Fibroblast of skin of abdomen (primary cell): Measurements from ENCODE around the gene HCFC1R1.

Source experiments
- DNase-seq: peaks from one replicate; pipeline ENCODE4 v3.0.0-alpha.2; 2013

HCFC1R1 gene

DNA sequence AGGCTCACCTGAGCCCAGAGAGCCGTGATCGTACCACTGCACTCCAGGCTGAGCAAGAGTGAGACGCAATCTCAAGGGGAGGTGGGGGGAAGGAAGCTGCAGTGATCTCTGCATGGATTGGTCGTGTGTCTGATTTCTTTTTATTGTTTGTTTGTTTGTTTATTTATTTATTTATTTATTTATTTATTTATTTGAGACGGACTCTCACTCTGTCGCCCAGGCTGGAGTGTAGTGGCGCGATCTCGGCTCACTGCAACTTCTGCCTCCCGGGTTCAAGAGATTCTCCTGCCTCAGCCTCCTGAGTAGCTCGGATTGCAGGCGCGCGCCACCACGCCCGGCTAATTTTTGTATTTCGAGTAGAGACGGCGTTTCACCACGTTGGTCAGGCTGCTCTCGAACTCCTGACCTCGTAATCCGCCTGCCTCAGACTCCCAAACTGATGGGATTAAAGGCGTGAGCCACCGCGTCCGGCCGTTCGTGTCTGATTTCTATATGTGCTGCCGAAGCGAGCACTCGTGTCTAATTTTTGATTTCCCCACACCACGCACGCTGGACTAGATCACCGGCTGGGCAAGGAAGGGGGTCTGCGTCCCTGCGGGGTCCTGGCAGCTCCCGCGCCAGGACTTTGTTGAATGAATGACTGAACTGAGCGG is 4.0 kb downstream of the HCFC1R1 start:
- DNase-seq = no peak

- DNase-seq = no peak
Observed at GRCh38 chr16:3017794-3018506, 5.8 kb downstream of the HCFC1R1 start, which contains the start of gene CLDN6. CLDN6 (minus strand) TSS chr16:3018183; CDS start chr16:3016021, 2,162 bp downstream.

DNA sequence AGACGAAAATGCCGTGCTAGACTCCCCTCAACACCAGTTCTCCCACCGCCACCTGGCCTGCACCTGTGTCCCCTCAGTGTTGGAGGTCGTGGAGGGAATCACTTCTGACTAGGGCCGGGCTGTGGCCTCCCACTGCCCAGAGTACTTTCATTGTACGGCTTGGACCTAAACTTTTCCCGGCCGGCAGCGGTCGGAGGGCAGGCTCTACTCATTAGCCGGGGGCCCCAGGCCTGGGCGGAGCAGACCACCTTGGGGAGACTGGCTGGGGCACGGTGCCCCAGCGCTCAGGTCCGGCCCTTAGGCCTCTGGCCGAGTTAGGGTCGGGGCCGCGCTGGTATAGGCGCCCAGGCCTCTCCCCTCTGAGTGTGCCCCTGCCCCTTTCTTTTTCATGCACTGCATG is 6.4 kb downstream of the HCFC1R1 start:
- no peak for DNase-seq

GRCh38 chr16:3015865-3016521 is 7.7 kb downstream of the HCFC1R1 start:
- no peak for DNase-seq

DNA sequence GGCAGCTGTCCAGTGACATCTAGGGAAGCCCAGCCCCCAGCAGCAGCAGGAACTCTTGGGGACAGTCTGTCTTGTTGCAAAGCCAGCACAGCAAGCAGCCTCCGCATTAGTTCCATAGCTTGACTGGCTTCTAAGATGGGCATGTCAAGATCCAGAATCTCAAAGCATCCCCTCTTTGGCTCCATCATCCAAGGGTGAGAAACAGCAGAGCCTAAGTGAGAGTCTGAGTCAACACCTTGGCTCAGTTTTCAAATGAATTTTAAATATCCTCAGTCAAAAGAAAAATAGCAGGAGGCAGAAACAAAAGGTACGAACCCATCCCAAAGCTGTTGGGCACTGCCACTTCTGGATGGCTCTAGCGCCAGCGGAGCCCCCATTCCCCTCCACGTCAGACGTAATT is 8.8 kb downstream of the HCFC1R1 start:
- DNase-seq = no peak

GRCh38 chr16:3013998-3014690 is 9.6 kb downstream of the HCFC1R1 start:
- DNase-seq = no peak

DNA sequence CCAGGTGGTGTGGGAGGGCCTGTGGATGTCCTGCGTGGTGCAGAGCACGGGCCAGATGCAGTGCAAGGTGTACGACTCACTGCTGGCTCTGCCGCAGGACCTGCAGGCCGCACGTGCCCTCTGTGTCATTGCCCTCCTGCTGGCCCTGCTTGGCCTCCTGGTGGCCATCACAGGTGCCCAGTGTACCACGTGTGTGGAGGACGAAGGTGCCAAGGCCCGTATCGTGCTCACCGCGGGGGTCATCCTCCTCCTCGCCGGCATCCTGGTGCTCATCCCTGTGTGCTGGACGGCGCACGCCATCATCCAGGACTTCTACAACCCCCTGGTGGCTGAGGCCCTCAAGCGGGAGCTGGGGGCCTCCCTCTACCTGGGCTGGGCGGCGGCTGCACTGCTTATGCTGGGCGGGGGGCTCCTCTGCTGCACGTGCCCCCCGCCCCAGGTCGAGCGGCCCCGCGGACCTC is 10.2 kb downstream of the HCFC1R1 start:
- DNase-seq = no peak

GRCh38 chr16:3012828-3013420 is 10.8 kb downstream of the HCFC1R1 start, which contains the start of gene CLDN9:
CLDN9 (plus strand) TSS chr16:3012923; CDS start chr16:3013363, 440 bp downstream.
- no peak for DNase-seq

DNA sequence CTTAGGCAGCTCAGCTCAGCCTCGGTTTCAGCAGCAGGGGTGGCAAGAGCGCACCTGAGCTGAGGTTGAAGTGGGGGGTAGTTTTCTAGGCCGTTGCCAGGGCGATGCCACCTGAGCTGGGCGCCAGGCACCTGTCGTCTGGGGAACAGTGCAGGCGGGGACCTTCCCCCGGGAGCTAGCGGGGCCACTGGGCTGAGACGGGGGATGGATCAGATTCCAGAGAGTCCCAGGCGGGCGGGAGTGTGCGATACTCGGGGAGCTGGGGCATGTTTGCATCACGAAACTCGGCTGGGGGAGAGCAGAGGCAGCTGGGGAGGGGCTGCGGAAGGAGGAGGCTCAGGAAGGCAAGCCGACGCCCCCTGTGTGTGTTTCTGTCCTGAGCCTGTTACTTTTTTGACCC is 11.5 kb downstream of the HCFC1R1 start:
- DNase-seq = no peak

GRCh38 chr16:3010510-3010909 is 13.2 kb downstream of the HCFC1R1 start:
- DNase-seq = no peak

DNA sequence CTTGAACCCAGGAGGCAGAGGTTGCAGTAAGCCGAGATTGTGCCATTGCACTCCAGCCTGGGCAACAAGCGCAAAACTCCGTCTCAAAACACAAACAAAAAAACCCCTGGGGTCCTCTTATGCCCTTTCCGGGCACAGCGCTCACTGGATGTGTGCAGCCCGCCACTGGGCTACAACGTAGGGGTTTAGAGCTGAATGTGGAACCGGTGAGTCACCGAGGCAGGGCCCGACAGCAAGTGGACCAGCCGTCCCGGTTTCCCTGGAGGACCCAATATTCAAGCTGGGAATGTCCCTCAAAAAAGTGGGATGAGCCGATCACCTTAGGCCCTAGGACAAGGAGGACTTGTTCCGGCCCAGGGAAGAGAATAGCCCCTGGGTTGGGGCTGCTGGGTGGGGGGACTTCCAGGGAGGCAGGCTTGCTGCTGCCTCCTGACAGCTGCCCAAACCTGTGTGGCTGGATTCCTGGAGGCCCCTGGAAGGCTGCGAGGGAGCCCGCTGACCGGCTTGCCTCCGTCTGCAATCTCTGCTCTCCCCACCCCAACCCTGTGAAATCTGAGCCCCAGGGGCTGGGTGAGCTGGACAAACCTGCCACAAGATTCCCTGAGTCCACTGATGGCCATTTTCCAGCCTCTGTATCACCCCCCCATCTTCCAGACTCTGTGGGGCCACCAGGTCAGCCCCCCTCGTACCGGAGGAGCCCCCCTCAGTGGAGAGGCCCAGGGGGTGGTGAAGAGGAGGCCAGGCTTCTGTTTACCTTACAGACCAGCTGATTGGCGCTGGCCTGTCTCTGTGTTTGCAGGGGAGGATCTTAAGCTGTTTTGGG is 14.0 kb downstream of the HCFC1R1 start:
- no peak for DNase-seq

- no peak for DNase-seq
Observed at GRCh38 chr16:3008690-3009037, 15.1 kb downstream of the HCFC1R1 start.

DNA sequence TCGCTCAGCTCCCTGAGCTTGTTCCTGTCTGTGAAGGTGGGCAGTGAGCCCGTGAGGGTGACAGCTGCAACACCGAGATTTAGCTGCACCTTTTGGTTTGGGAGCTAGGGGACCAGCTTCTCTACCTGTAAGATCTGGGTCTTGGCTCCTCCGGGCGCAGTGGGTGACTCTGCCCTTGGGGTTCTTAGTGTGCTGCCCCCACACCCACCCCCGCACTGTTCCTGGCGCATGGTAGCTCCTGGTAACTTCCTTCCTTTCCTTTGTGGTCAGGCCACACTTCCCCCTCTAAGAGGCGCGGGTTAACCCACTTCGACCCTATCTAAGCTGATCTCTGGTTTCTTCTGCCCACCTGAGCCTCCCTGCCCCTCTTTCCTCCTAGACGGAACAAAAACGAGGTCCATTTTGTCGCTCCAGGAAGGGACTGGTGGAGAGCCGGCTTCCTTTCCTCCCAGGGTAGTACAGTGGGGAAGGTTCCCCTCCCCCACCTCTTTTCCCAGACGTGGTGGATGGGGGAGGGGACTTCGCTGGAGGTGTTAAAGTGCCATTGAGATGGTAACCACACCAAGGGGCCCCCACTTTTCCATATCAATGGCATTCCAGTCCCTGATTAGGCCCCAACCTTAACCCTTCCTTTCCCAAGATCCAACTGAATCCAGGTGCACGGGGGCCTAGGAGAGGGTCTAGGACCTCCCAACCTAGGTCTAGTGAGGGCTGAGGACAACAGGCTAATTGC is 15.6 kb downstream of the HCFC1R1 start:
- DNase-seq = no peak

DNA sequence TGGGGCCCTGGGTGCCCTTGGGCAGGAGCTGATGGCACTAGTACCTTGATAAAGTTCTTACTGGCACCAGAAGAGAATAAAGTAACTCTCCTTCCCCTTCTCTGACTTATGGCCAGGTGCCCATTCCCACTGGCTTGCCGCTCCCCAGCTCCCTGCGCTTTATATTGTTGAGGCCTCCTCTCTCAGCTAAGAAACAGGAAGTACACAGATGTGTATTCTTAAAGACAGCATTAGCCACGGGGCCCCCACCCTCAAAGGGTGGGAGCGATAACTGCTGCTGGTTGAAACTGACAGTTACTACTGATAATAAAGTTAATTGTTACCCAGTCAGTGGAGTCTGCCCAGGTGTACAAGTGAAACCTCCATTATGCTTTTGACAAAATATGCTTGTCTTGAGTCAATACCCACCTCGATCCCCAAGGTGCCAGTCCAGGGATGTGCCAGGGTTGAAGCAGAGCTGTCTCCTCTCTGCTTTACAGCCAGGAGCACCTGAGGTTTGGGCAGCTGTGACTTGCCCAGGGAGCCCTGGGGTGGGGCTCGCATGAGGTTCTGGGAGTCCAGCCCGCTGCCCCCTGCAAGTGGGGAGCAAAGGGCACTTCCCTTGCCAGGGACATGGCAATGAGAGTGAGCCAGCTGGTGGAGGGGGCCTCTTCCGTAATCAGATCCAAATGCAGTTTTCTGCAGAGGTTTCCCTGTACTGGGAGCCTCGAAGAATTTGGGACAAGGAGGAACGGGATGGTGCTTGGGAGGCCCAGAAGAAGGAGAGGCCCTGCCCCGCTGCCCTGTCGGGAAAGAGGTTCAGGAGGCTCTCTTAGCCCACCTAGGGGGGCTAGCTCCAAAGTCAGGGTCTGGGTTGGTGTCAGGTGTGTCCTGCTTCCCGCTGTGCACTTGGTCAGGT is 16.4 kb downstream of the HCFC1R1 start:
- DNase-seq = no peak

- DNase-seq = no peak
Observed at GRCh38 chr16:3004781-3005284, 18.9 kb downstream of the HCFC1R1 start.

- DNase-seq = no peak
Observed at GRCh38 chr16:3004319-3004718, 19.4 kb downstream of the HCFC1R1 start.

GRCh38 chr16:3003582-3004270 is 20.0 kb downstream of the HCFC1R1 start:
- DNase-seq = peak; percentile 98

- DNase-seq = no peak
Observed at GRCh38 chr16:3001316-3001715, 22.4 kb downstream of the HCFC1R1 start.

DNA sequence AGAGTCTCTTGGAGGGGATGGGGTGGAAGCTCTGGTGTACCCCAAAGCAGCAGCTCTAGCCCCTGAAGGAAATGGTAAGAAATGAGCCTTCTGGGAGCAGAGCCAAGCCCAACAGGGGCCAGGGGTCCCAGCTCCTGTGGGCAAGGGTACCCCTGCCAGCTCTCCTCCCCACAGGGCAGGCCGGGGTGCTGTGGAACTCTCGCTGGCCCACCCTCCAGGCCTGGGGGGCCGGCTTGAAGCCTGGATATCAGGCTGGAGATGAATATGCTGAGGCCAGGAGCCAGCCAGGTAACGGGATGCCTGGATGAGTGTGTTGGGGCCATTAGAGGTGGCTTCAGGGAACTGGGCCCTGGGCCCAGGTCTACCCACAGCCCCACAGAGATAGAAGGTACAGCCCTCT is 23.2 kb downstream of the HCFC1R1 start:
- no peak for DNase-seq
